Measurements from ENCODE around the gene CDH11.

CDH11 gene

GRCh38 chr16:64973171-64973570, 148.7 kb downstream of the CDH11 start:
- no peak for DNase-seq

DNA sequence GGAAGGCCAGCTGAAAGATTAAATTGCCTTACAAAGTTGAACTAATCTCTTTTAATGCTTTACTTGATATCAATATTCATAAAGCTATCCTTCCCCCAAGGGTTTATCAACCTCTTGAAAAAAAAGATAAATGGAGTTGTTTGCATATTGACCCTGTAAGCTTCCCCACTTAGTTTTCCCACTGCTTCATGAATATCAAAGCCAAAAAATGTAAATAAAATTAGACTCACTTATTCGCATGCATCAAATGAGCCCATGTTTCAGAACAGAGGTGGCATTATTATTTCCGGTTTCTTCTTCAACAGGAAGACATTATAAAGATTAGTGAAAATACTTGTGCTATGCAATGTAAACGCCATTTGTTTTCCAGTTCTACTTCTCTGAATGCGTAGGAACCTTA, 150.7 kb downstream of the CDH11 start:
- DNase-seq = no peak

DNA sequence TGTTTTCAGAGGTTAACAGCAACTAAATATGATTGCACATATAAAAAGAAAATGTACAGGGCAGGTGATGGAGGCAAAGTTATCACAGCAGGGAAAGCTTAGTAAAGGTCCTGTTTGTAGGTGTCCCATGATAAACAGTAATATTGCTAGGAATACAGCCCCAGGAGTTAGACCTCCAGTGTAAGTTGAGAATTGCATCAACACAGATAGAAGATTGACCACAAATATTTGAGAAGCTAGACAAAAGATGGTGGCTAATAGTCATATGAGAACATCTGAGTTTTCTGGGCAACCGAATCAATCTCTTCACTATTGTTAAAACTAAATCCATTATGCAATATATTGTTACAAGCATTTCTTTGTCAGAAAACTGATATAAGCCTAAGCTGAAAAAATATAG, 152.6 kb downstream of the CDH11 start:
- no peak for DNase-seq

DNA sequence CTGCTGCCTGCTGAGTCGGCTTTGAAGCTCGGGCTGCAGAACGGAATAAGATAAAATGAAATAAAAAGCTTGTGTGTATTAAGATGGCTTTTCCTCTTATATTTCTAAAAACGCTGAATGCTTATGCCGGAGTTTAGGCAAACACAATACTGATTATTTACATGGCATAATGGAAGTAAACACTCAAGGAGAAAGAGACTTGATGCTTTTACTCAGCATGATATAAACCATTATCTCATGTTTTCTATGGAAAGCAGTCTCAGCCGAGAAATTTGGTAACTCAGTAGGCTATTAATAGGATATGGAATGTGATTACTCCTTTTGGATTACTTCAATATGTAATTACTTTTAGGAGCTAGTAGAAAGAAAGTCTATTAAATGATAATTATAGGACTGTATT, 153.3 kb downstream of the CDH11 start:
- no peak for DNase-seq

DNA sequence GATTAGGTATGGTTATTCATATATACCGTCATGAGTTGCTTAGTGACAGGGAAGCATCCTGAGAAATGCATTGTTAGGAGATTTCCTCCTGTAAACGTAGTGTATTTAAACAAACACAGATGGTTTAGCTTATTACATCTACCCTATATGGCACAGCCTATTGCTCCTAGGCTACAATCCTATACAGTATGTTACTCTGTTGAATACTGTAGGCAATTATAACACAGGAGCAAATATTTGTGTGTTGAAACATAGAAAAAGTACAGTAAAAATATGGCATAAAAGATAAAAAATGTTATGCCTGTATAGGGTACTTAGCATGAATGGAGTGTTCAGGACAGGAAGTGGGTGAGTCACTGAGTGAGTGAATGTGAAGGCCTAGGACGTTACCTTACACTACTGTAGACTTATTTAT, 157.7 kb downstream of the CDH11 start:
- DNase-seq = no peak

DNA sequence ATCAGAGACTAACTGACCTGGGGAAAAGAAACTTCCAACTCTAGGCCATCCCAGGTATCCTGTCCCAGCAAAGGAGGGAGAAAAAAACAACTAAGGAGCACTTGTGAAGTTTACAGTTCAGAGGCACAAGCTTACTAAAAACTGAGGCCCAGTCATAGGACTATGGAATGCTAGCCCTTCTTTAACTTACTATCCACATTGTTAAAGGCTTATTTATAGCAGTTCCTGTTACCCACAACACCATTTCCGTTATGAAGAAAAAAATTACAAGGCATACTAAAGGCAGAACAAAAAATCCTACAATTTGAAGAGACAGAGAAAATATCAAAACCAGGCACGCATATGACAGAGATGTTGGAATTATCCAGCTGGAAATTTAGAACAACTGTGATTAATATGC, 159.1 kb downstream of the CDH11 start:
- no peak for DNase-seq

GRCh38 chr16:64957246-64957645, 164.6 kb downstream of the CDH11 start:
- no peak for DNase-seq

GRCh38 chr16:64952177-64952576, 169.7 kb downstream of the CDH11 start:
- DNase-seq = no peak

DNA sequence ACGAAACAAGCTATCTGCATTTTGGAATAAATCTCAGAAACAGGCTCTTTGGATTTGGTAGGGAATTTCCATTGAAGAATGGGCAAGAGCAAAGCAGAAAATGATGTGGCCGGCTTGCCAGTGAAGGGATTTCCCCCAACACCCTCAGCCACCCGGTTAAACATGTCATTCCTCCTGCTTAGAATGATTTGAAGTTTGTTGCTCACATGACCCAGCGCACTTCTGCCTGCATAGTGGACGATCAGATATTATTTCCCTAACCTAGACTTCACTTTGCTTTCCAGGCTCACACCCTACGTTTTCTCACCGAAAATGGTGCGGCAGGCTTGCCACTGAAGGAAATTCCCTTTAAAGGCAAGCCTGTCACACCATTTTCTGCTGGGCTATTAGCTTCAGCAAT, 170.7 kb downstream of the CDH11 start:
- DNase-seq = no peak

GRCh38 chr16:64950731-64951130, 171.1 kb downstream of the CDH11 start:
- DNase-seq = no peak

DNA sequence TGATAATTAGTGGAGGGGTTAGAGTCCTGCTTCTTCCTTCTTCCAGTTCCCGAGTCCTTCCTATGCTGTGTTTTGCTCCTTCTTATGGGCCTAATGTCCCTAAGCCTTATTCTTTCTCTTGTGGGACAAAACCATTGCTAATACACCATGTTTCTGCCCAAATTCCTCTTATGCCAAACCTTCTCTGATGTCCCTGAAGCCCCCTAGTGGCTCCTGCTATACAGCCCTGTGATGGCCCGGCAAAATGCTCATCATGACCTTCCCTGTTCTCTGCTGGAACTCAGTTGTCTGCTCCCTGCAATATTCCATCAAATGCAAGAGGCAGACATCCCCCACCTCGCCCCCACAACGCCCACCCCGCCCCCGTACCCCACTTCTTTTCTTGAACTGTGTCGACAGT, 171.6 kb downstream of the CDH11 start:
- DNase-seq = no peak

GRCh38 chr16:64948056-64948455, 173.8 kb downstream of the CDH11 start:
- no peak for DNase-seq

GRCh38 chr16:64947651-64948050, 174.2 kb downstream of the CDH11 start:
- no peak for DNase-seq

DNA sequence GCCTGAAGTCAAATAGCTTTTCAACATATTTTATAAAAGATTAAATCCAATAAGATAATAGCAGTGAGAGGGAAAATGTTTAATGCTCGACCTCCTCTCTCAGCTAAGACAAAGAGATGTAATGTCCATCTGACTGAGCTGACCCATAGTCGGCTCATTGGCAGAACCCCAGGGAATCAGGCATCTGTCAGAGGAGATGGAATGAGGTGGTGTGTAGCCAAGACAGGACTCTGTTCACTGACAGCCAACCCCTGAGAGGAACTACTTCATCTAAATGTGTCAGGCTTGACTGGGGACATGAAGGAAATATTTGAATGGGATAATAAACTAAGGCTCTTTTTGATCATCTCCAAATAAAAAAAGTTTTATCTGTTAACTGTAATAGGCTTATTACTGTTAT, 188.0 kb downstream of the CDH11 start:
- no peak for DNase-seq

DNA sequence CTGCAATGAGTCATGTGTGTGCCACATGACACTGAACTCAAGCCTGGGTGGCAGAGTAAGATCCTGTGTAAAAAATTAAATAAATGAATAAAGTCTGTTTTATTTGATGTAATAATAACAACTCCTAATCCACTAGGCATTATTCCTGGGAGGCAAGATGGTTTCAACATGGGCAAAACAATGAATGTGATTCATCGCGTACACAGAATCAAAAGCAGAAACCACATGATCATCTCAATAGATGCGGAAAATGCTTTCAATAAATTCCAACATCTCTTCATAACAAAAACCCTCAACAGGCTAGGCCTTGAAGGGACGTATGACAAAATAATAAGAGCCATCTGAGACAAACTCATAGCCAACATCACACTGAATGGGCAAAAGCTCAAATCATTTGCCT, 195.4 kb downstream of the CDH11 start:
- no peak for DNase-seq

DNA sequence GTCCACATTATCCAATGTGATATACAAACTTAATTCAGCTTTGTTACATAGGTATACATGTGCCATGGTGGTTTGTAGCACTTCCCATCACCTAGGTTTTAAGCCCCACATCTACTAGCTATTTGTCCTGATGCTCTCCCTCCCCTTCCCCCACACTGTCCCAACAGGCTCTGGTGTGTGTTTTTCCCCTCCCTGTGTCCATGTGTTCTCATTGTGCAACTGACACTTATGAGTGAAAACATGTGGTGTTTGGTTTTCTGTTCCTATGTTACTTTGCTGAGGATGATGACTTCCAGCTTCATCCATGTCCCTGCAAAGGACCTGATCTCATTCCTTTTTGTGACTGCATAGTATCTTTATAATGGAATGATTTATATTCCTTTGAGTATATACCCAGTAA, 196.7 kb downstream of the CDH11 start:
- no peak for DNase-seq

DNA sequence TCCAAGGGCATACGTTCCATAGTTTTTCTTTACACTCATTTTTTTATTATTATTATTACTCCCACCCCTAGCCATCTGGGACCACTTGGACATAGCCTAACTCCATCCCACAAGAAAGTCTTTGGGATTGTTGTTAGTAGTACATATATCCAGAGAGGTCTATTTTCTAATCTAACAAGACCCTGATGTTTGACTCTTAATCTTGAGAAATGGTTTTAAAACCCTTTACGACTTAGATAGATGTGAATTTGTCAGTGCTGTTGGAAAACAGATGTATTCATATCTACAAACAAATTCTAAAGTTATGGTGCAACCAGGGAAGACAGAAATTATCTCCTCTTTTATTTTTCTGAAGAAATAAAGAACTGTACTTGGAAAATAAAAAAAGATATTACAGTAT, 197.8 kb downstream of the CDH11 start:
- DNase-seq = no peak

GRCh38 chr16:64919929-64920607, 201.8 kb downstream of the CDH11 start:
- no peak for DNase-seq

- no peak for DNase-seq
These were observed 202.7 kb downstream of the CDH11 start for GRCh38 chr16:64919141-64919540.

DNA sequence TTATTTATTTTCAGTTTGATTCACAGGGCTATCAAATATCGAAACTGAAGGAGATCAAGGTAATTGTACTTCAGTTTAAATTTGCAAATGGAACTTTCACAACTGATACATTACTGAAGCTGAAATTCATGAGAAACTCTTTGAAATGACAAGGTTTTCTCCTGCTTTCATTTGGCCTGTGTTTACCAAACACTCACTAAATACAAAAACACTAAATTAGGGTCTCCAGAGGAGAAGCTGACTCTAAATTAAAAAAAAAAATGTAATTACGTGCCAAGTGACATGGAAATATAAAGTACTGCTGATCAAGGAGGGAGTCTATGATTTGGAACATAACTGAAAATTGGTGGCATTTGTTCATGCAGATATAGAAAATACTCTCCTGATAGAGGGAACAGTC, 205.8 kb downstream of the CDH11 start:
- no peak for DNase-seq

GRCh38 chr16:64910356-64910755, 211.5 kb downstream of the CDH11 start:
- no peak for DNase-seq

DNA sequence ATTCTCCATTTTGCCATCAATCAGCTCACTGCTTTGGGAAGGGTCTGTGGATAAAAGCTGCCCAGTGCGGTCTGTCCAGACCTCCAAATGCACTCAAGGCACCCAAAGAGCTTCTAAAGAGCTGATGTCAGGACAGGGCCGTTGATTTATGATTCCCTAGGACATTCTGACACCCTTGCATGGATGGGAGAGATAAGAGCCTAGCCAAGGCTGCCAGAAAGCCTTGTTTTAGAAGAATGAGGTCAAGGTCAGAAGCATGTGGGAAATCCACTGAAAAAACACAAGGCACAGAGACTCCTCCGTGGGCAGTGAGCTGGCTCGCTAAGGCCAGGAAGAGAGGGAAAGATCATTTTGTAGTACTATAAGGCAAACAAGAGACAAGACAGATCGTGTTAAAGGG, 214.0 kb downstream of the CDH11 start:
- DNase-seq = no peak

DNA sequence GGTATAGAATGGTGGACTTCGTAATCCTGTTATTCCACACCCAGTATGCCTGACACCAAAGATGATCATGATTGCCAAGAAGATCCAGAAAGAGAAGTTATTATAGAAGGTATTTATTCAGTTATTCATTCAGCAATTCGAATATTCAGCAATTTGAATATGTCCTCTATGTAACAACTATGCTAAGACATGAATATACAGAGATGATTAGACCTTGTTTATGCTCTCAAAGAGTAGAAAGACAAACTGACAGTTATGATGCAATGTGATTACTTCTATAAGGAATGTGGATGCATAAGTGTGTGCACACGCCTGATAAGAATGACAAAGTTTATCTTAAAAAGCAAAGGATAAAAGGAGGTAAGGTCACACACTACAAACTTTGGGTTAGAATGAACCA, 218.1 kb downstream of the CDH11 start:
- DNase-seq = no peak

GRCh38 chr16:64900517-64900916, 221.3 kb downstream of the CDH11 start:
- DNase-seq = no peak

GRCh38 chr16:64900019-64900418, 221.8 kb downstream of the CDH11 start:
- DNase-seq = no peak

- no peak for DNase-seq
These were observed 223.7 kb downstream of the CDH11 start for GRCh38 chr16:64898159-64898558.
